Astrocyte of the spinal cord (primary cell): ENCODE data around the gene CLIP1.
A peak's percentile ranks its signal among the peaks of the same experiment; 100 is the strongest.
"Not testable (repeated sequence)": the region's sequence is repeated elsewhere in the genome, so short reads cannot be mapped to it uniquely, and the experiment has no call there.

Experiments
- DNase-seq: peaks from one replicate; pipeline ENCODE4 v3.0.0; 2011; ENCODE audit warnings: low read depth, low spot score
- H3K4me3 ChIP-seq: 2 replicates; pipeline ENCODE4 v1.5.1; 2011; ENCODE audit warnings: low read depth, mild to moderate bottlenecking, low read length, moderate library complexity
- CTCF ChIP-seq: IDR thresholded peaks from 2 replicates; pipeline ENCODE4 v1.5.1; 2012; ENCODE audit warnings: low read depth, mild to moderate bottlenecking, low read length, inconsistent platforms
- in situ Hi-C: cut with HindIII; loops from 2 replicates; pipeline ENCODE4 v1.10.0; 2017; ENCODE audit warnings: low sequenced_read_pairs

The CLIP1 gene

GRCh38 chr12:122381021-122381420 lies 41.4 kb downstream of the CLIP1 start:
- H3K4me3 ChIP-seq: no peak overlapping the region
- in situ Hi-C loops: no loop called here
- no peak for TF ChIP-seq CTCF
- no peak for DNase-seq

- H3K4me3 ChIP-seq, DNase-seq, in situ Hi-C loops: not testable (repeated sequence)
Observed at GRCh38 chr12:122376751-122377150, 45.7 kb downstream of the CLIP1 start.

- in situ Hi-C loops: no loop called here
- DNase-seq: no peak
- TF ChIP-seq CTCF: no peak
- H3K4me3 ChIP-seq: no peak overlapping the region
Observed at GRCh38 chr12:122374707-122375106, 47.8 kb downstream of the CLIP1 start.

GRCh38 chr12:122371475-122372045 lies 50.9 kb downstream of the CLIP1 start:
- in situ Hi-C loops: no loop called here
- no peak for DNase-seq
- no peak for TF ChIP-seq CTCF

DNA sequence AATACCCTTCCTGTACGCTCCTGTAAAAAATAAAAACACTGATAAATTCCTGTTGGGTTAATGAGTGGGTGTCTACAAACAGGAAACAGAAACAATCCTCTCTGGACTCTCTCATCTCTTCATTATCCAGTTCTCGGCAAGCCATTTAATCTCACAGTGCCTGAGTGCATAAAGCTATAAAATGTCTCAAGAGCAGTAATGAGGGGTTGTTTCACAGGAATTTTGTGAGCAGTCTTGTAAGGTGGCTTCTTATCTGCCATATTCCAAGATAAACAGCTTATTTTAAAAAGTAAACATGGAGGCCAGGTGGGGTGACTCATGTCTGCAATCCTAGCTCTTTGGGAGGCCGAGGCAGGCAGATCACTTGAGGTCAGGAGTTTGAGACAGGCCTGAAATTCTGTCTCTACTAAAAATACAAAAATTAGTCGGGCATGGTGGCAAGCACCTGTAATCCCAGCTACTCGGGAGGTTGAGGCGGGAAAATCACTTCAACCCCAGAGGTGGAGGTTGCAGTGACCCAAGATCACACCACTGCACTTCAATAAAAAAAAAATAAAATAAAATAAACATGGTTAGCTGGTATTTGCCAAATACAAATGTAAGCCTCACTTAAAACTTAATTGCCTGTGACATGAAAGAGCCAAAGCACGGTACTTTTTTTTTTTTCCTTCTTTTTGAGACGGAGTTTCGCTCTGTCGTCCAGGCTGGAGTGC lies 54.0 kb downstream of the CLIP1 start:
- no peak for TF ChIP-seq CTCF
- in situ Hi-C loops: no loop called here
- no peak overlapping the region for H3K4me3 ChIP-seq
- peak; percentile 56 for DNase-seq

More at GRCh38 chr12:122371475-122372045, 50.9 kb downstream of the CLIP1 start:
- H3K4me3 ChIP-seq: no peak overlapping the region

DNA sequence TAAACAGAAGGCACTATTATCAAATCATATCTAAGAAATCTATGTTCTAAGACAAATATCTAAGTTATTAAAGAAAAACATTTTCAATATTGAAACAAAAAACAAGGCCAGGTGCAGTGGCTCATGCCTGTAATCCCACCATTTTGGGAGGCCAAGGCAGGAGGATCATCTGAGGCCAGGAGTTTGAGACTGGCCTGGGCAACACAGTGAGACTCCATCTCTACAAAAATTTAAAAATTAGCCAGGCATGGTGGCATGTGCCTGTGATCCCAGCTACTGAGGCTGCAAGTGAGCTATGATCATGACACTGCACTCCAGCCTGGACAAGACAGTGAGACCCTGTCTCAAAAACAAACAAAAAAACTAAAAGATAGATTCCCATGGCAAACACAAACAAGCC lies 54.8 kb downstream of the CLIP1 start:
- in situ Hi-C loops: not testable (repeated sequence)

DNA sequence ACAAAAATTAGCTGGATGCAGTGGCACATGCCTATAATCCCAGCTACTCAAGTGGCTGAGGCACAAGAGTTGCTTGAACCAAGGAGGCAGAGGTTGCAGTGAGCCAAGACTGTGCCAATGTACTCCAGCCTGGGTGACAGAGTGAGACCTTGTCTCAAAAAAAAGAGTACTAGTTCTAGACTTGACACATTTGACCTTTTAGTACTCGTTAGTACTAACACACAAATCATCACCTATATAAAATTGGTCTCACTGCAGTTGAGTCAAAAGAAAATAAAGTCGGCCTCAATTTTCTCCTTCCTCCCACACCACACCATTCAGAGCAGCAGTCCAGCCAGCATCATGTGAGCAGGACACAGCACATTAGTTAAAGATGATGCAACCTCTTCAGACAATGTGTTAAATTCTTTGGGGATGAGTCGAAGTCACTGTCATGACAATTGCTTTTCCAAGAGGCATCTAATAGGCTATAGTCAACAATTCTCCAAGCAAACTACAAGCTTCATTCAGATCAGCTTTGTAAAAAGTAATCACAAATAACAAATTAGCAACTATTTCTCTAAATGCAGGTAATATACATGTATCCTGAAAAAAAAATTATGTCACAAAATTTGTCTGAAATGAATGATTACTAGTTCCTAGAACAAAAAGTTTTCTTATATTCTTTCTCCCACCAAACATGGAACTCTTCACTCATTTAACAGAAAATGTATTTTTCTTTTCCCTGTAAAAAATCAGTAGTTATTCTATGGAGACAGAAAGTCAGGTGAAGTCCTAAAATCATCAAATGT lies 55.6 kb downstream of the CLIP1 start:
- DNase-seq: peak; percentile 85
- in situ Hi-C loops: no loop called here
- H3K4me3 ChIP-seq: no peak overlapping the region
- TF ChIP-seq CTCF: no peak

More for the DNA sequence above, 54.8 kb downstream of the CLIP1 start:
- not testable (repeated sequence) for DNase-seq, H3K4me3 ChIP-seq

DNA sequence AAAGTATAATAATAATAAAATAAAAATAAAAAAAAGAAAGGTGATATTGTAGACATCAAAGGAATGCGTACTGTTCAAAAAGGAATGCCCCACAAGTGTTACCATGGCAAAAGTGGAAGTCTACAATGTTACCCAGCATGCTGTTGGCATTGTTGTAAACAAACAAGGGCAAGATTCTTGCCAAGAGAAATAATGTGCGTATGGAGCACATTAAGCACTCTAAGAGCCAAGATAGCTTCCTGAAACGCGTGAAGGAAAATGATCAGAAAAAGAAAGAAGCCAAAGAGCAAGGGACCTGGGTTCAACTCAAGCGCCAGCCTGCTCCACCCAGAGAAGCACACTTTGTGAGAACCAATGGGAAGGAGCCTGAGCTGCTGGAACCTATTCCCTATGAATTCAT lies 57.2 kb downstream of the CLIP1 start:
- in situ Hi-C loops, H3K4me3 ChIP-seq: not testable (repeated sequence)
- DNase-seq: peak; percentile 8
